ENCODE measurements around the gene PCDHA1. TPM values are rescaled to one million over a fixed set of nuclear protein-coding genes. Genes with fewer than 3 reads are reported as not detected.
A peak's percentile ranks its signal among the peaks of the same experiment; 100 is the strongest.

The PCDHA1 gene
- total RNA-seq, 1 experiment from 2014 or later = 0.45 TPM

GRCh38 chr5:141002605-141002965 lies 216.6 kb downstream of the PCDHA1 start:
- ChIA-PET CTCF (no interaction called here), POLR2A (ENCODE audit: low non-redundant PET) (no interaction called here)
- intact Hi-C loops (cut with micrococcal nuclease; ENCODE audit: unreplicated experiment) = loop anchor here (1.0 to 5.0 kb wide), 2 partner anchors 35 to 38 kb away; partner anchors contain the start of gene PCDHAC2
- Histone ChIP-seq H3K27ac (ENCODE audit: low read depth, low read length, poor library complexity, severe bottlenecking) (peak overlapping the region; percentile 91), H3K4me1 (ENCODE audit: insufficient read depth, low read length, poor library complexity, severe bottlenecking) (peaks cover 68% of the 10 kb centered on the region), H3K36me3 (ENCODE audit: insufficient read depth, low read length, poor library complexity, severe bottlenecking) (no peaks in the 10 kb centered on the region), H3K9me3 (ENCODE audit: low read depth, low read length, poor library complexity, severe bottlenecking) (no peaks in the 10 kb centered on the region), H3K4me3 (ENCODE audit: low read depth, low read length, poor library complexity, severe bottlenecking) (peak overlapping the region; percentile 38), H3K27me3 (replicated peaks; ENCODE audit: insufficient read depth, low read depth, low read length, poor library complexity) (no peaks in the 10 kb centered on the region)
- no TSS peak for BruUV-seq (replicated peaks)
- no peak for TF ChIP-seq EZH2 (IDR thresholded peaks at IDR 0.05; ENCODE audit: borderline replicate concordance, low read depth, low read length, poor library complexity, severe bottlenecking)
- TF ChIP-seq, protein P1, sequence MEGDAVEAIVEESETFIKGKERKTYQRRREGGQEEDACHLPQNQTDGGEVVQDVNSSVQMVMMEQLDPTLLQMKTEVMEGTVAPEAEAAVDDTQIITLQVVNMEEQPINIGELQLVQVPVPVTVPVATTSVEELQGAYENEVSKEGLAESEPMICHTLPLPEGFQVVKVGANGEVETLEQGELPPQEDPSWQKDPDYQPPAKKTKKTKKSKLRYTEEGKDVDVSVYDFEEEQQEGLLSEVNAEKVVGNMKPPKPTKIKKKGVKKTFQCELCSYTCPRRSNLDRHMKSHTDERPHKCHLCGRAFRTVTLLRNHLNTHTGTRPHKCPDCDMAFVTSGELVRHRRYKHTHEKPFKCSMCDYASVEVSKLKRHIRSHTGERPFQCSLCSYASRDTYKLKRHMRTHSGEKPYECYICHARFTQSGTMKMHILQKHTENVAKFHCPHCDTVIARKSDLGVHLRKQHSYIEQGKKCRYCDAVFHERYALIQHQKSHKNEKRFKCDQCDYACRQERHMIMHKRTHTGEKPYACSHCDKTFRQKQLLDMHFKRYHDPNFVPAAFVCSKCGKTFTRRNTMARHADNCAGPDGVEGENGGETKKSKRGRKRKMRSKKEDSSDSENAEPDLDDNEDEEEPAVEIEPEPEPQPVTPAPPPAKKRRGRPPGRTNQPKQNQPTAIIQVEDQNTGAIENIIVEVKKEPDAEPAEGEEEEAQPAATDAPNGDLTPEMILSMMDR (conservative IDR thresholded peaks at IDR 0.05; ENCODE audit: low read depth, low read length) = no peak
- no peak for DNase-seq (ENCODE audit: low spot score)

DNA sequence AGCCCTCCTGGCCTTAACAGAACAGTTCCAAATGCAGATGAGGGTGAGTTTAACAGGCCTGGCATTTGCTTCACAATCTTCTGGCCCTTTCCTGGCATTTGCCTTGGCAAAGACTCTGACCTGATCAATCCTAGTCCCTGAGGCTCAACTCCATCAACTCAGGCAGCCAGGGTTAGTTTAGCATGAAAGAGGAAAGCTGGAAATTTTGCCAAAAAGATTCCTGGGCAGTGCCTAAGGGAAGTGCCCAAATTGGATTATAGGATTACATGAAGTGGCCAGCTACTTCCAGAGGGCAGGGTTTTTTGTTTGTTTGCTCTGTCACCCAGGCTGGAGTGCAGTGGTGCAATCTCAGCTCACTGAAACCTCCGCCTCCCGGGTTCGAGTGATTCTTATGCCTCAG lies 217.1 kb downstream of the PCDHA1 start:
- peaks cover 64% of the 10 kb centered on the region for H3K4me1 ChIP-seq (ENCODE audit: insufficient read depth, low read length, poor library complexity, severe bottlenecking)
- ChIA-PET CTCF (interaction anchor here (0.6 kb wide), 1 partner anchor 759 kb away, joined by 4 read pairs; no protein-coding TSS in a partner anchor), POLR2A (ENCODE audit: low non-redundant PET) (no interaction called here)
- DNase-seq (ENCODE audit: low spot score) = peak; percentile 74
- H3K9me3 ChIP-seq (ENCODE audit: low read depth, low read length, poor library complexity, severe bottlenecking) = no peaks in the 10 kb centered on the region
- no peaks in the 10 kb centered on the region for H3K36me3 ChIP-seq (ENCODE audit: insufficient read depth, low read length, poor library complexity, severe bottlenecking)
- H3K4me3 ChIP-seq (ENCODE audit: low read depth, low read length, poor library complexity, severe bottlenecking) = no peak overlapping the region
- H3K27me3 ChIP-seq (replicated peaks; ENCODE audit: insufficient read depth, low read depth, low read length, poor library complexity) = no peaks in the 10 kb centered on the region
- H3K27ac ChIP-seq (ENCODE audit: low read depth, low read length, poor library complexity, severe bottlenecking) = peak overlapping the region; percentile 91
- BruUV-seq (replicated peaks) = no TSS peak
- TF ChIP-seq, protein P1 (conservative IDR thresholded peaks at IDR 0.05; ENCODE audit: low read depth, low read length) = no peak
- no peak for TF ChIP-seq EZH2 (IDR thresholded peaks at IDR 0.05; ENCODE audit: borderline replicate concordance, low read depth, low read length, poor library complexity, severe bottlenecking)
- intact Hi-C loops (cut with micrococcal nuclease; ENCODE audit: unreplicated experiment) = loop anchor here (5.0 kb wide), 1 partner anchor 36 kb away; the partner anchor contains the start of gene PCDHAC2

DNA sequence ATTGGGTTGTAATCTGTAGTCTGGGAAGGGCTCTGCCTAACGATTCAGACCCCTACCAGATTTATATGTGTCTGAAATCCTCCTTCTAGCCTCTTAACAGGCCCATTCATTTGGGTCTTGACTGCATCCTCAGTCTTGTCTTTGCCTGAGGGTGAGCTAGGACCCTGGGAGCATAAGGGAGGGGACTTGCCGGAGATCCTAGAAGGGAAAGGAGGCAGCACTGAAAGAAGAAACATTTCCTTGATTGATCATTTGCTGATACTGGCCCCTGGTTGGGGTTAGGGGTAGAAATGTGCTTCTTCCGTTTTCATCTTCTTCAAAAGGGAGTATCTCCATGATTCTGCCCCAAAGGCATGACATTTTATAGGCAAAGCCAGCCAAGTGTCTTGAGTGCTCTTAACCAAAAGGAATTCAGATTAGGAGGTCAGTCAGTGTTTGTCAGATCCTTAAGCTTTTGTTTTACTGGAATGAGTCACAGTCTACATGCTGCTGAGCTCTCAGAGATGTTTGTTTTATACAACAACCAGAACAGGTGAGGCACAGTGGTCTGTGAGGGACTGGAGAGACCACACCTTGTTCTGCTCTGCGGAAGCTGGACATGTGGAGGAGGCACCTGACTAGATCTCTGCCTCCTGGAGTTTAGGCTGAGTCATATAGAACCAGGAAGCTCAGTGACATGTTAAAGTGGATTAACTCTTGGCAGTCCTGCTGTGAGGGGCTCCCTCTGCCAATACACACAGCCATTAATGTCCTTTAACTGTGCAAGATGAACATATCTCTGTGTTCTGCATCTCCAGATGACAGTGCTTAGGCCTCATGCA lies 218.1 kb downstream of the PCDHA1 start:
- Histone ChIP-seq H3K4me1 (ENCODE audit: insufficient read depth, low read length, poor library complexity, severe bottlenecking) (peaks cover 54% of the 10 kb centered on the region), H3K9me3 (ENCODE audit: low read depth, low read length, poor library complexity, severe bottlenecking) (no peaks in the 10 kb centered on the region), H3K27ac (ENCODE audit: low read depth, low read length, poor library complexity, severe bottlenecking) (peak overlapping the region; percentile 91), H3K27me3 (replicated peaks; ENCODE audit: insufficient read depth, low read depth, low read length, poor library complexity) (no peaks in the 10 kb centered on the region), H3K36me3 (ENCODE audit: insufficient read depth, low read length, poor library complexity, severe bottlenecking) (no peaks in the 10 kb centered on the region), H3K4me3 (ENCODE audit: low read depth, low read length, poor library complexity, severe bottlenecking) (peak overlapping the region; percentile 14)
- ChIA-PET POLR2A (ENCODE audit: low non-redundant PET) (interaction anchor here (0.9 to 1.0 kb wide), 2 partner anchors 36 to 77 kb away, joined by 3 to 4 read pairs; partner anchors contain the start of gene PCDHAC1), CTCF (interaction anchor here (0.6 to 1.3 kb wide), 4 partner anchors 36 to 492 kb away, joined by 3 to 8 read pairs (median 4); partner anchors contain the start of gene PCDHAC1)
- DNase-seq (ENCODE audit: low spot score) = peak; percentile 97
- TF ChIP-seq, protein P1 (conservative IDR thresholded peaks at IDR 0.05; ENCODE audit: low read depth, low read length) = no peak
- TF ChIP-seq EZH2 (IDR thresholded peaks at IDR 0.05; ENCODE audit: borderline replicate concordance, low read depth, low read length, poor library complexity, severe bottlenecking) = no peak
- BruUV-seq (replicated peaks) = TSS peak; percentile 45
- intact Hi-C loops (cut with micrococcal nuclease; ENCODE audit: unreplicated experiment) = loop anchor here (5.0 kb wide), 1 partner anchor 37 kb away; the partner anchor contains the start of gene PCDHAC2

All from A673 (cell line).